Mesenchymal stem cell (in vitro differentiated cells and primary cell): Measurements from ENCODE around the gene NEK2.

ENCODE experiments used
- DNase-seq: peaks from one replicate; pipeline ENCODE4 v3.0.0-alpha.2; 2013
- H2AFZ ChIP-seq: one replicate; pipeline ENCODE4 v1.6.1; 2013; ENCODE audit warnings: low read depth, mild to moderate bottlenecking, control low read depth, inconsistent platforms, low read length, moderate library complexity
- H2AK5ac ChIP-seq: 2 replicates; pipeline ENCODE4 v1.6.1; 2013; ENCODE audit warnings: low read length, moderate library complexity, mild to moderate bottlenecking, inconsistent platforms; ENCODE audit not compliant: severe bottlenecking
- H2BK120ac ChIP-seq: one replicate; pipeline ENCODE4 v1.6.1; 2013; ENCODE audit warnings: low read depth, mild to moderate bottlenecking, inconsistent platforms, low read length, moderate library complexity
- H2BK12ac ChIP-seq, 2 experiments: one replicate each; pipeline ENCODE4 v1.6.1; 2013; ENCODE audit warnings: inconsistent platforms in 2 of 2, low read length in 2 of 2, mild to moderate bottlenecking in 2 of 2, moderate library complexity in 2 of 2, control low read depth in 1 of 2
- H2BK15ac ChIP-seq: one replicate; pipeline ENCODE4 v1.6.1; 2013; ENCODE audit warnings: mild to moderate bottlenecking, low read depth, inconsistent platforms; ENCODE audit not compliant: poor library complexity, severe bottlenecking
- H2BK5ac ChIP-seq: 2 replicates; pipeline ENCODE4 v1.6.1; 2013; ENCODE audit warnings: low read depth, mild to moderate bottlenecking, low read length, control low read depth, inconsistent platforms; ENCODE audit not compliant: poor library complexity, severe bottlenecking
- H3K14ac ChIP-seq, 2 experiments: one replicate each; pipeline ENCODE4 v1.6.1; 2013; ENCODE audit warnings: inconsistent platforms in 2 of 2, low read length in 2 of 2, control low read depth in 1 of 2, mild to moderate bottlenecking in 1 of 2, moderate library complexity in 1 of 2
- H3K18ac ChIP-seq, 2 experiments: one replicate each; pipeline ENCODE4 v1.6.1; 2013; ENCODE audit warnings: inconsistent platforms in 2 of 2, low read length in 2 of 2, control low read depth in 1 of 2, low read depth in 1 of 2, mild to moderate bottlenecking in 1 of 2
- H3K23ac ChIP-seq, 2 experiments: one replicate each; pipeline ENCODE4 v1.6.1; 2013; ENCODE audit warnings: inconsistent platforms in 2 of 2, low read length in 2 of 2, mild to moderate bottlenecking in 2 of 2, moderate library complexity in 2 of 2, control low read depth in 1 of 2
- H3K27ac ChIP-seq: 2 replicates; pipeline ENCODE4 v1.5.1; 2013; ENCODE audit warnings: mild to moderate bottlenecking, moderate library complexity, low read length, control low read depth, inconsistent platforms; ENCODE audit not compliant: poor library complexity, severe bottlenecking
- H3K27me3 ChIP-seq, 2 experiments: 2 replicates each; pipeline versions ENCODE4 v1.6.1 to v1.7.0; 2013; ENCODE audit warnings: low read length in 2 of 2, mild to moderate bottlenecking in 2 of 2, moderate library complexity in 2 of 2, control low read depth in 1 of 2, inconsistent platforms in 1 of 2; ENCODE audit not compliant: control insufficient read depth in 1 of 2, insufficient read depth in 1 of 2
- H3K36me3 ChIP-seq, 2 experiments: 2 replicates each; pipeline versions ENCODE4 v1.6.1 to v1.7.0; 2013; ENCODE audit warnings: low read length in 2 of 2, control low read depth in 1 of 2, inconsistent platforms in 1 of 2, low read depth in 1 of 2, mild to moderate bottlenecking in 1 of 2; ENCODE audit not compliant: insufficient read depth in 2 of 2, control insufficient read depth in 1 of 2
- H3K4ac ChIP-seq, 2 experiments: one replicate each; pipeline ENCODE4 v1.6.1; 2013; ENCODE audit warnings: inconsistent platforms in 2 of 2, low read length in 2 of 2, mild to moderate bottlenecking in 2 of 2, moderate library complexity in 2 of 2, control low read depth in 1 of 2, low read depth in 1 of 2
- H3K4me1 ChIP-seq: 2 replicates; pipeline ENCODE4 v1.6.1; 2013; ENCODE audit warnings: low read depth, low read length, control low read depth; ENCODE audit not compliant: control insufficient read depth, insufficient read depth
- H3K4me2 ChIP-seq: 2 replicates; pipeline ENCODE4 v1.6.1; 2013; ENCODE audit warnings: low read length, mild to moderate bottlenecking, inconsistent platforms; ENCODE audit not compliant: poor library complexity, severe bottlenecking
- H3K4me3 ChIP-seq, 2 experiments: 2 replicates each; pipeline versions ENCODE4 v1.5.1 to v1.7.0; 2013; ENCODE audit warnings: low read length in 2 of 2, mild to moderate bottlenecking in 2 of 2, control low read depth in 1 of 2, low read depth in 1 of 2; ENCODE audit not compliant: insufficient read depth in 1 of 2
- H3K79me1 ChIP-seq: replicated peaks from 2 replicates; pipeline ENCODE4 v1.6.1; 2013; ENCODE audit warnings: mild to moderate bottlenecking, control low read depth, low read length, inconsistent platforms; ENCODE audit not compliant: poor library complexity, severe bottlenecking
- H3K9ac ChIP-seq: 2 replicates; pipeline ENCODE4 v1.7.0; 2013; ENCODE audit warnings: mild to moderate bottlenecking, low read length, moderate library complexity
- H3K9me3 ChIP-seq: 2 replicates; pipeline ENCODE4 v1.7.0; 2013; ENCODE audit warnings: mild to moderate bottlenecking, low read length; ENCODE audit not compliant: control insufficient read depth
- H4K8ac ChIP-seq: one replicate; pipeline ENCODE4 v1.6.1; 2013; ENCODE audit warnings: inconsistent platforms, mild to moderate bottlenecking, low read length, moderate library complexity
- H4K91ac ChIP-seq: one replicate; pipeline ENCODE4 v1.6.1; 2013; ENCODE audit warnings: mild to moderate bottlenecking, low read length, inconsistent platforms
- WGBS: methylation state at CpG from one replicate; pipeline ENCODE4 v1.1.7; 2013; ENCODE audit warnings: mixed read lengths; 5-methylcytosine and 5-hydroxymethylcytosine counted together

NEK2 gene

DNA sequence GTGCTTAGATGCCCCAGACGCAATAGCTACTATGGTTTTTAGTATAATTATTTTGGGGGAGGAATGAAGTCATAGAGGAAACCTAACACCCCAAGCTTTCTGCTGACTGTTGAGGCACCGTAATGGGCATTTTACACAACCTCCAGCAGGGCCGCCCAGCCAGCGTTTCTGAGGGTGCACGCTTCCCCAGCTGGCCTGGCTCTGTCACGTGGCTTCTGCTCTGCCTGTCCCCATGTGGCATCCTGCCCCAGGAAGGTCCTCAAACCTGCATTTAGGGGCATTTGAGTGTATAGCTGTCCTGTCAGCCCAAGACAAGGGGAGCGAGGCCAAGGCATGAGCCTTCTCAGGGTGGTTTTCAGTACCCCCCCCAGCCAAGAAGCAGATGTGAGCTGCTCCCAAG, 10.4 kb upstream of the NEK2 start:
- WGBS, result 94% methylated on average over 7 of the region's 7 CpGs
- H3K4me3 ChIP-seq, result no peak overlapping the region
- DNase-seq, result no peak
- H2BK15ac ChIP-seq, result no peak overlapping the region
- no peaks in the 10 kb centered on the region for H3K36me3 ChIP-seq
- H4K8ac ChIP-seq, result no peak overlapping the region
- H4K91ac ChIP-seq, result no peak overlapping the region
- H3K9ac ChIP-seq, result no peak overlapping the region
- no peak overlapping the region for H2AK5ac ChIP-seq
- H3K4ac ChIP-seq, result no peak overlapping the region
- no peak overlapping the region for H2BK5ac ChIP-seq
- no peak overlapping the region for H2BK12ac ChIP-seq
- H3K79me1 ChIP-seq, result no peaks in the 10 kb centered on the region
- H3K9me3 ChIP-seq, result no peaks in the 10 kb centered on the region
- peaks cover 0 to 16% of the 10 kb centered on the region in 2 experiments for H3K27me3 ChIP-seq
- no peaks in the 10 kb centered on the region for H3K4me1 ChIP-seq
- no peak overlapping the region for H3K4me2 ChIP-seq
- H3K18ac ChIP-seq, result no peak overlapping the region
- no peak overlapping the region for H2BK120ac ChIP-seq
- H3K27ac ChIP-seq, result no peak overlapping the region
- peak overlapping the region in 1 of 2 experiments; percentile 87 for H3K14ac ChIP-seq
- H3K23ac ChIP-seq, result no peak overlapping the region
- no peak overlapping the region for H2AFZ ChIP-seq

GRCh38 chr1:211684791-211685190, 9.4 kb upstream of the NEK2 start:
- Histone ChIP-seq H2BK5ac (no peak overlapping the region), H2BK15ac (no peak overlapping the region), H3K27ac (no peak overlapping the region), H3K14ac (no peak overlapping the region), H3K79me1 (no peaks in the 10 kb centered on the region), H3K4me1 (no peaks in the 10 kb centered on the region), H2BK12ac (no peak overlapping the region), H3K23ac (no peak overlapping the region), H2BK120ac (no peak overlapping the region), H4K8ac (no peak overlapping the region), H2AK5ac (no peak overlapping the region), H3K4me3 (no peak overlapping the region), H4K91ac (no peak overlapping the region), H3K36me3 (no peaks in the 10 kb centered on the region), H3K18ac (no peak overlapping the region), H3K9ac (no peak overlapping the region), H3K4ac (no peak overlapping the region), H3K27me3 (peaks cover 0 to 16% of the 10 kb centered on the region in 2 experiments), H3K4me2 (no peak overlapping the region), H2AFZ (no peak overlapping the region), H3K9me3 (no peaks in the 10 kb centered on the region)
- DNase-seq, result peak; percentile 35
- WGBS, result 94% methylated on average over 3 of the region's 3 CpGs

DNA sequence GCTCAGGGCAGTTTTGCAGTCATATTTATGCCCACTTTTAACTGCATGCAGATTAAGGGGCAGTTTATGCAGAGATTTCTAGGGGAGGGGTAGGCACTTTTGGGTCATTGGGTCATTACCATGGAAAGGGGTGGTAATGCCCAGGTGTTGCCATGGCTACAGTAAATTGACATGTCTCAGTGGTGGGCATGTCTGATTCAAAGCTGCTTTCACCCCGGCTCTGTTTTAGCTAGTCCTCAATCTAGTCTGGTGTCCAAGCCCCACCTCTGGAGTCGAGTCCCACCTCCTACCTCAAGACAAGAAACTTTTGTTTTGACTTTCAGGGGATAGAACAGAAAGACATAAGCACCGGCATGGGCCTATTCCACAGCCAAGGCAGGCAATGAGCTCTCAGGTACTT, 8.9 kb upstream of the NEK2 start:
- Histone ChIP-seq H3K36me3 (no peaks in the 10 kb centered on the region), H3K9ac (no peak overlapping the region), H4K91ac (no peak overlapping the region), H3K4ac (no peak overlapping the region), H2BK15ac (no peak overlapping the region), H3K27ac (no peak overlapping the region), H2AK5ac (no peak overlapping the region), H3K4me1 (no peaks in the 10 kb centered on the region), H3K14ac (no peak overlapping the region), H3K4me3 (no peak overlapping the region), H3K23ac (no peak overlapping the region), H3K4me2 (no peak overlapping the region), H4K8ac (no peak overlapping the region), H2BK5ac (no peak overlapping the region), H3K79me1 (no peaks in the 10 kb centered on the region), H3K27me3 (peaks cover 0 to 16% of the 10 kb centered on the region in 2 experiments), H2BK12ac (no peak overlapping the region), H2BK120ac (no peak overlapping the region), H3K9me3 (no peaks in the 10 kb centered on the region), H2AFZ (no peak overlapping the region), H3K18ac (no peak overlapping the region)
- 81% methylated on average over 3 of the region's 3 CpGs for WGBS
- no peak for DNase-seq

DNA sequence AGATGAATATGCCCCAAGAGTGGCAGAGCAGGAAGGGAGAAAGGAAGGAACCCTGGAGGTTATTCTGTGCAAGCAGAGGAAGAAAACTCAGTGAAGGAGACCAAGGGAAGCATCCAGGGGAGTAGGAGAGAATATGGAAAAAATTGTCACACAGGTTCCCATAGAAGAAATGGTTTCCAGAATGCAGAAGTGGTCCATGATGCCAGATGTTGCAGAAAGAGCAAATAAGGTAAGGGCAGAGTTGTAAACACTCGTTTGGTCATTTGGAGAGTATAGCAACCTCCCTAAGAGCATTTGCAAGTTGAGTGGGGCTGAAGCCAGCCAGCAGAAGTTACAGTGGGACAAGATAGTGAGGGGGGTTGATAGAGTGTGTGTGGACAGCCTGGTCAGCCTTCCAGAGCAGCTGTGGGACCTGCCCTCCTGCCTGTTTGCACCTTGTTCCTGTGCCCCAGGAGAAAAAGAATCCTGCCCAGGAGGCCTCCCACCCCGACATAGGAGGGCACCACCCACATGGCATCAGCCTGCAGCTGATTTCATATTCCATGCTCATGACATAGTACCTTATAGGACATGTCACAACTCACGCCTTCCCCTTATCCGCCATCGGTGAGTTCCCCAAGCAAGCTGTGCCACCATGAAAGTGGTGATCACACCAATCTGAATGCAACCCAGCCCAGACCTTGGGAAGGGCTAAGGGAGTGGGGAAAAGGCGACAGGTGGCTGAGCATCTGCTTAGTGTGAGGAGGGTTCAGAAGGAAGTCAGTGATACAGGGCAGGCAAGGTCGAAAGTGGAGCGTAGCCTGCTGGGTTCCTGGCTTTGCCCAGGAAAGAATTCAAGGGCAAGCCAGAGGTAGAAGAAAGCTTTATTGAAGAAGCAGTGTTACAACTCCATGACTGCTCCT, 8.2 kb upstream of the NEK2 start:
- H2AFZ ChIP-seq, result no peak overlapping the region
- H3K23ac ChIP-seq, result no peak overlapping the region
- H3K4me1 ChIP-seq, result no peaks in the 10 kb centered on the region
- no peak overlapping the region for H3K4ac ChIP-seq
- no peaks in the 10 kb centered on the region for H3K9me3 ChIP-seq
- no peak overlapping the region for H3K18ac ChIP-seq
- H3K79me1 ChIP-seq, result no peaks in the 10 kb centered on the region
- no peak overlapping the region for H2AK5ac ChIP-seq
- 85% methylated on average over 8 of the region's 8 CpGs for WGBS
- no peak overlapping the region for H3K4me3 ChIP-seq
- no peak overlapping the region for H2BK120ac ChIP-seq
- H3K36me3 ChIP-seq, result no peaks in the 10 kb centered on the region
- H3K27ac ChIP-seq, result no peak overlapping the region
- no peak overlapping the region for H4K8ac ChIP-seq
- no peak overlapping the region for H3K4me2 ChIP-seq
- H2BK15ac ChIP-seq, result no peak overlapping the region
- H2BK12ac ChIP-seq, result no peak overlapping the region
- no peak for DNase-seq
- H4K91ac ChIP-seq, result no peak overlapping the region
- peaks cover 0 to 16% of the 10 kb centered on the region in 2 experiments for H3K27me3 ChIP-seq
- no peak overlapping the region for H3K14ac ChIP-seq
- H3K9ac ChIP-seq, result no peak overlapping the region
- no peak overlapping the region for H2BK5ac ChIP-seq
